SK-N-SH treated with all-trans-retinoic acid at 6 μM for 48 hours (cell line): ENCODE measurements around the gene LRP2.

Experiments
- ATAC-seq: fragments of 200-7000 bp; cut with Tn5 transposase; 3 replicates; pipeline ENCODE4 v1.9.1; 2020; ENCODE audit warnings: mild to moderate bottlenecking, moderate library complexity
- CSDC2 ChIP-seq: fragments of 250-450 bp; sonication (Bioruptor Pico); IDR thresholded peaks from 2 replicates; pipeline ENCODE4 v1.5.0; 2020; ENCODE audit warnings: mild to moderate bottlenecking, moderate library complexity
- ESRRG ChIP-seq: fragments of 250-450 bp; sonication (Bioruptor Pico); IDR thresholded peaks from 2 replicates; pipeline ENCODE4 v1.6.1; 2021; ENCODE audit warnings: mild to moderate bottlenecking
- GLIS3 ChIP-seq: fragments of 250-450 bp; sonication (Bioruptor Pico); IDR thresholded peaks from 2 replicates; pipeline ENCODE4 v1.5.0; 2020; ENCODE audit warnings: mild to moderate bottlenecking, moderate library complexity
- ISL1 ChIP-seq: fragments of 250-450 bp; sonication (Bioruptor Pico); IDR thresholded peaks from 2 replicates; pipeline ENCODE4 v2.1.2; 2022; ENCODE audit warnings: mild to moderate bottlenecking, moderate library complexity
- OSR1 ChIP-seq: fragments of 250-450 bp; sonication (Bioruptor Pico); IDR thresholded peaks from 2 replicates; pipeline ENCODE4 v1.8.0; 2022; ENCODE audit warnings: moderate library complexity, mild to moderate bottlenecking, inconsistent platforms
- PATZ1 ChIP-seq: fragments of 250-450 bp; sonication (Bioruptor Pico); IDR thresholded peaks from 2 replicates; pipeline ENCODE4 v1.8.0; 2020; ENCODE audit warnings: mild to moderate bottlenecking, moderate library complexity, borderline replicate concordance
- POU6F1 ChIP-seq: fragments of 250-450 bp; sonication (Bioruptor Pico); IDR thresholded peaks from 2 replicates; pipeline ENCODE4 v1.8.0; 2021; ENCODE audit warnings: low read depth, mild to moderate bottlenecking, moderate library complexity, borderline replicate concordance
- SNAI2 ChIP-seq: fragments of 250-450 bp; sonication (Bioruptor Pico); IDR thresholded peaks from 2 replicates; pipeline ENCODE4 v1.5.0; 2020; ENCODE audit warnings: mild to moderate bottlenecking, moderate library complexity
- TOX ChIP-seq: fragments of 250-450 bp; sonication (Bioruptor Pico); IDR thresholded peaks from 2 replicates; pipeline ENCODE4 v1.8.0; 2021; ENCODE audit warnings: mild to moderate bottlenecking, moderate library complexity, borderline replicate concordance
- TSHZ2 ChIP-seq: fragments of 250-450 bp; sonication (Bioruptor Pico); IDR thresholded peaks from 2 replicates; pipeline ENCODE4 v1.5.0; 2020; ENCODE audit warnings: mild to moderate bottlenecking, moderate library complexity
- ZC3H10 ChIP-seq: fragments of 250-450 bp; sonication (Bioruptor Pico); IDR thresholded peaks from 2 replicates; pipeline ENCODE4 v1.5.1; 2021; ENCODE audit warnings: mild to moderate bottlenecking, moderate library complexity
- ZNF70 ChIP-seq: fragments of 450-650 bp; formaldehyde crosslinking; IDR thresholded peaks from 2 replicates; pipeline ENCODE4 v1.5.0; 2020; ENCODE audit warnings: mild to moderate bottlenecking, moderate library complexity
- ZNF8 ChIP-seq: fragments of 450-650 bp; formaldehyde crosslinking; IDR thresholded peaks from 2 replicates; pipeline ENCODE4 v1.5.0; 2020; ENCODE audit warnings: mild to moderate bottlenecking, moderate library complexity

LRP2 gene

GRCh38 chr2:169080250-169081069 lies 281.9 kb downstream of the LRP2 start:
- no peak for TF ChIP-seq ZC3H10
- TF ChIP-seq POU6F1 (CRISPR knock-in tag): no peak
- TF ChIP-seq ZNF70 (CRISPR knock-in tag): no peak
- TF ChIP-seq GLIS3 (CRISPR knock-in tag): no peak
- no peak for TF ChIP-seq ISL1 (CRISPR knock-in tag)
- no peak for TF ChIP-seq ESRRG (CRISPR knock-in tag)
- no peak for TF ChIP-seq TSHZ2 (CRISPR knock-in tag)
- TF ChIP-seq PATZ1 (CRISPR knock-in tag): no peak
- no peak for TF ChIP-seq SNAI2 (CRISPR knock-in tag)
- TF ChIP-seq, all 23 proteins: peak for 0
- ATAC-seq: no peak

- no peak for TF ChIP-seq ZC3H10
- no peak for TF ChIP-seq CSDC2
- no peak for TF ChIP-seq POU6F1 (CRISPR knock-in tag)
- no peak for TF ChIP-seq OSR1 (CRISPR knock-in tag)
- no peak for TF ChIP-seq TOX (CRISPR knock-in tag)
- no peak for TF ChIP-seq ZNF8 (CRISPR knock-in tag)
- TF ChIP-seq, all 23 proteins: peak for 0
- no peak for ATAC-seq
Observed at GRCh38 chr2:169077674-169078240, 284.6 kb downstream of the LRP2 start.
